ENCODE measurements around the gene CSMD2. TPM values are rescaled to one million over a fixed set of nuclear protein-coding genes. Genes with fewer than 3 reads are reported as not detected.
A peak's percentile ranks its signal among the peaks of the same experiment; 100 is the strongest.

Gene CSMD2
- total RNA-seq, 1 experiment from 2014 or later, result 13.2 TPM

GRCh38 chr1:34115233-34115632 is 49.8 kb downstream of the CSMD2 start:
- POLR2A ChIA-PET, result no interaction called here
- Mint-ChIP-seq H3K9me3 (peaks cover 51% of the 10 kb centered on the region), H3K27ac (no peak overlapping the region), H3K4me1 (peaks cover 23% of the 10 kb centered on the region), H3K4me3 (no peak overlapping the region), H3K36me3 (peaks cover 28% of the 10 kb centered on the region), H3K27me3 (ENCODE audit: low read depth) (no peaks in the 10 kb centered on the region)
- DNase-seq (ENCODE audit: low spot score) (no peak), ATAC-seq (no peak)
- TF ChIP-seq HMGA2 (CRISPR knock-in tag; IDR thresholded peaks at IDR 0.05), result no peak
- no peak for TF ChIP-seq ZNF121 (CRISPR knock-in tag; IDR thresholded peaks at IDR 0.05)
- TF ChIP-seq CREM (CRISPR knock-in tag; IDR thresholded peaks at IDR 0.05), result no peak
- TF ChIP-seq CREB1 (CRISPR knock-in tag; IDR thresholded peaks at IDR 0.05), result no peak
- TF ChIP-seq ZNF219 (CRISPR knock-in tag; IDR thresholded peaks at IDR 0.05; ENCODE audit: borderline replicate concordance), result no peak
- CTCF ChIA-PET, result interaction anchor here (0.7 to 4.5 kb wide), 3 partner anchors 49 to 626 kb away, joined by 3 to 63 read pairs (median 3); partner anchors contain the start of gene CSMD2

DNA sequence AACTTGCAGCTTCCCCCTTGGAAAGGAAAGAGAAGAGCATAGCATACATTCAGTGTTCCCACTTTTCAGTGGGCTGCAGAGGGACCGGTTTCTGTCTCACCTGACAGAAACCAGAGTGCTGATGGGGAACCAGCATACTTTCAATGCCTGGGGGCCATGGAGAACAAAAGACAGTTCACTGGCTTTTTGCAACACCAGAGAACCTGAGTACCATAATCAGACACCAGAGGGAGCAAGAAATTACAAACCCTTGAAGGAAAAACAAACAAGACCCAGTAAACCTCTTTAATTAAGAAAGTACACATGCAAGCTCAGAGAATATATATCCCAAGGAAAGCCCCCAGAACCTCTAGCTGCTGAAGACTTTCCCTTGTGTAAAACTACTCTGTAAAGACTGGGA is 51.1 kb downstream of the CSMD2 start:
- Mint-ChIP-seq H3K4me3 (no peak overlapping the region), H3K36me3 (peaks cover 18% of the 10 kb centered on the region), H3K4me1 (peaks cover 23% of the 10 kb centered on the region), H3K9me3 (peaks cover 38% of the 10 kb centered on the region), H3K27me3 (ENCODE audit: low read depth) (no peaks in the 10 kb centered on the region), H3K27ac (peak overlapping the region; percentile 89)
- TF ChIP-seq, protein P1, sequence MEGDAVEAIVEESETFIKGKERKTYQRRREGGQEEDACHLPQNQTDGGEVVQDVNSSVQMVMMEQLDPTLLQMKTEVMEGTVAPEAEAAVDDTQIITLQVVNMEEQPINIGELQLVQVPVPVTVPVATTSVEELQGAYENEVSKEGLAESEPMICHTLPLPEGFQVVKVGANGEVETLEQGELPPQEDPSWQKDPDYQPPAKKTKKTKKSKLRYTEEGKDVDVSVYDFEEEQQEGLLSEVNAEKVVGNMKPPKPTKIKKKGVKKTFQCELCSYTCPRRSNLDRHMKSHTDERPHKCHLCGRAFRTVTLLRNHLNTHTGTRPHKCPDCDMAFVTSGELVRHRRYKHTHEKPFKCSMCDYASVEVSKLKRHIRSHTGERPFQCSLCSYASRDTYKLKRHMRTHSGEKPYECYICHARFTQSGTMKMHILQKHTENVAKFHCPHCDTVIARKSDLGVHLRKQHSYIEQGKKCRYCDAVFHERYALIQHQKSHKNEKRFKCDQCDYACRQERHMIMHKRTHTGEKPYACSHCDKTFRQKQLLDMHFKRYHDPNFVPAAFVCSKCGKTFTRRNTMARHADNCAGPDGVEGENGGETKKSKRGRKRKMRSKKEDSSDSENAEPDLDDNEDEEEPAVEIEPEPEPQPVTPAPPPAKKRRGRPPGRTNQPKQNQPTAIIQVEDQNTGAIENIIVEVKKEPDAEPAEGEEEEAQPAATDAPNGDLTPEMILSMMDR (IDR thresholded peaks at IDR 0.05), result peak; percentile 52; the same call in 1 of the 2 replicates
- TF ChIP-seq NR1H2 (CRISPR knock-in tag; IDR thresholded peaks at IDR 0.05), result no peak
- POLR2A ChIA-PET, result interaction anchor here (0.7 to 1.1 kb wide), 2 partner anchors 49 to 567 kb away, joined by 3 read pairs; no protein-coding TSS in a partner anchor
- DNase-seq (ENCODE audit: low spot score) (peak; percentile 35), ATAC-seq (peak; percentile 86)
- CTCF ChIA-PET, result interaction anchor here (0.6 to 4.5 kb wide), 40 partner anchors 8 to 642 kb away, joined by 3 to 63 read pairs (median 4); partner anchors contain the start of genes C1orf94 and CSMD2

- peak; percentile 89 for ATAC-seq
- Mint-ChIP-seq H3K4me3 (no peak overlapping the region), H3K27me3 (ENCODE audit: low read depth) (no peaks in the 10 kb centered on the region), H3K4me1 (peaks cover 23% of the 10 kb centered on the region), H3K9me3 (peaks cover 33% of the 10 kb centered on the region), H3K36me3 (peaks cover 22% of the 10 kb centered on the region), H3K27ac (peak overlapping the region; percentile 89)
- CTCF ChIA-PET, result interaction anchor here (0.7 to 4.5 kb wide), 40 partner anchors 8 to 642 kb away, joined by 3 to 63 read pairs (median 4); partner anchors contain the start of genes C1orf94 and CSMD2
- POLR2A ChIA-PET, result interaction anchor here (1.1 kb wide), 1 partner anchor 50 kb away, joined by 3 read pairs; no protein-coding TSS in a partner anchor
- DNase-seq (ENCODE audit: low spot score), result peak; percentile 75
- no peak for TF ChIP-seq FOXP1 (CRISPR knock-in tag; IDR thresholded peaks at IDR 0.05; ENCODE audit: borderline replicate concordance)
- TF ChIP-seq USF2 (CRISPR knock-in tag; IDR thresholded peaks at IDR 0.05), result 0 out of 2 replicates have a peak, but pooled peaks have one; percentile 17
Observed at GRCh38 chr1:34113362-34113761, 51.7 kb downstream of the CSMD2 start.

DNA sequence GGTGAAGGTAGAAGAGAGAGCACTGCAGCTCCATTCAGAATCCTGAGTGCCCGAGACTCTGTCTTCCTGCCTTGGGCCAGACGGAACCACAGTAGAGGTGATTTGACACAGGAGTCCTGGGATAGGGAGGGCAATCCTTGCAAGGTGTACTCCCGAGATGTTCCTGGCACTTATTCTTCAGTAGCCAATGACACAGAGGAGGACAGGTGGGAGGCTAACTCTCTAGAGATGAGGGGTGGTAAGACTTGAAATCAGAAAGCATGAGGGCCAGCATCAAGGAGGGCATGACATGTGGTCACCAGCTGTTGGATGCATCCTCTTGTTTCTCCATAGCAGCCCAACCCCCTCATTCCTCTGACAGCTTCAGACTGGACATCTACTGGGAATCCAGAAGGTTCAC is 56.3 kb downstream of the CSMD2 start:
- TF ChIP-seq FOXK1 (CRISPR knock-in tag; IDR thresholded peaks at IDR 0.05) (no peak), ZSCAN18 (CRISPR knock-in tag; IDR thresholded peaks at IDR 0.05) (no peak), TEAD1 (CRISPR knock-in tag; IDR thresholded peaks at IDR 0.05) (no peak), IRF2 (CRISPR knock-in tag; IDR thresholded peaks at IDR 0.05; ENCODE audit: borderline replicate concordance, low read depth) (no peak), IRF1 (CRISPR knock-in tag; IDR thresholded peaks at IDR 0.05) (no peak), ZNF317 (CRISPR knock-in tag; IDR thresholded peaks at IDR 0.05; ENCODE audit: borderline replicate concordance, low read depth) (no peak), ELF4 (CRISPR knock-in tag; IDR thresholded peaks at IDR 0.05; ENCODE audit: low read depth) (no peak)
- Mint-ChIP-seq H3K27ac (no peak overlapping the region), H3K9me3 (no peaks in the 10 kb centered on the region), H3K36me3 (peaks cover 4% of the 10 kb centered on the region; the same call in 1 of the 2 replicates), H3K4me3 (no peak overlapping the region), H3K27me3 (ENCODE audit: low read depth) (no peaks in the 10 kb centered on the region), H3K4me1 (peaks cover 18% of the 10 kb centered on the region)
- CTCF ChIA-PET, result interaction anchor here (0.6 to 1.2 kb wide), 2 partner anchors 179 to 476 kb away, joined by 3 read pairs; no protein-coding TSS in a partner anchor
- ATAC-seq, result no peak
- no peak for DNase-seq (ENCODE audit: low spot score)
- POLR2A ChIA-PET, result no interaction called here

Data from WTC11 (cell line).